ENCODE data around the gene ZNF785. TPM values are rescaled to one million over a fixed set of nuclear protein-coding genes. Genes with fewer than 3 reads are reported as not detected.
A peak's percentile ranks its signal among the peaks of the same experiment; 100 is the strongest.

The ZNF785 gene
- total RNA-seq, 2 experiments from 2014 or later = 12.9 to 13.3 TPM

DNA sequence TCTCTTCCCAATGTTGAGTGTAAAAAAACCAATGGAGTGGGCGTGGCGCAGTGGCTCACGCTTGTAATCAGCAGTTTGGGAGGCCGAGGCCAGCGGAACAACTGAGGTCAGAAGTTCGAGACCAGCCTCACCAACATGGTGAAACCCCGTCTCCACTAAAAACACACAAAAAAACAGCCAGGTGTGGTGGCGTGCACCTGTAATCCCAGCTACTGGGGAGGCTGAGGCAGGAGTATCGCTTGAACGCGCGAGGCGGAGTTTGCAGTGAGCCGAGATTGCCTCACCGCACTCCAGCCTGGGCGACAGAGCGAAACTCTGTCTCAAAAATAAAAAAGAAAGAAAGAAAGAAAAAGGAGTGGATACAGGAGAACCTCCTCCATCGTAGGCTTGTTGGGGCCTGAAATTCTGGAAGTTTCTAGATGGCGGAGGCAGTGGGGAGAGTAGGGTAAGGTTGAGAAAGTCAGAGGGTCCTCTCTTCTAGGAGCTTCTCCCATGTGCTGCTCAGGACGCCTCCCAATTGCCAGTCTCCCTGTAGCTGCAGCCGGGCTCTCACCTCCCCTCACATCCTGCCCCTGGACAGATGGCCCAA is 26.6 kb downstream of the ZNF785 start:
- Mint-ChIP-seq H3K4me1 (peaks cover 44% of the 10 kb centered on the region), H3K27ac (peak overlapping the region; percentile 90), H3K27me3 (no peaks in the 10 kb centered on the region), H3K4me3 (peak overlapping the region; percentile 86), H3K9me3 (no peaks in the 10 kb centered on the region), H3K36me3 (ENCODE audit: low read depth) (peaks cover 23% of the 10 kb centered on the region)
- ChIA-PET POLR2A (interaction anchor here (0.7 to 6.5 kb wide), 22 partner anchors 9 to 1696 kb away, joined by 3 to 189 read pairs (median 4); partner anchors contain the start of genes DCTPP1, PRR14, SEPTIN1 and ZNF688), CTCF (interaction anchor here (0.8 to 4.0 kb wide), 14 partner anchors 9 to 224 kb away, joined by 3 to 90 read pairs (median 6); partner anchors contain the start of genes DCTPP1, ZNF688, ZNF747 and ZNF785)
- DNase-seq = no peak

DNA sequence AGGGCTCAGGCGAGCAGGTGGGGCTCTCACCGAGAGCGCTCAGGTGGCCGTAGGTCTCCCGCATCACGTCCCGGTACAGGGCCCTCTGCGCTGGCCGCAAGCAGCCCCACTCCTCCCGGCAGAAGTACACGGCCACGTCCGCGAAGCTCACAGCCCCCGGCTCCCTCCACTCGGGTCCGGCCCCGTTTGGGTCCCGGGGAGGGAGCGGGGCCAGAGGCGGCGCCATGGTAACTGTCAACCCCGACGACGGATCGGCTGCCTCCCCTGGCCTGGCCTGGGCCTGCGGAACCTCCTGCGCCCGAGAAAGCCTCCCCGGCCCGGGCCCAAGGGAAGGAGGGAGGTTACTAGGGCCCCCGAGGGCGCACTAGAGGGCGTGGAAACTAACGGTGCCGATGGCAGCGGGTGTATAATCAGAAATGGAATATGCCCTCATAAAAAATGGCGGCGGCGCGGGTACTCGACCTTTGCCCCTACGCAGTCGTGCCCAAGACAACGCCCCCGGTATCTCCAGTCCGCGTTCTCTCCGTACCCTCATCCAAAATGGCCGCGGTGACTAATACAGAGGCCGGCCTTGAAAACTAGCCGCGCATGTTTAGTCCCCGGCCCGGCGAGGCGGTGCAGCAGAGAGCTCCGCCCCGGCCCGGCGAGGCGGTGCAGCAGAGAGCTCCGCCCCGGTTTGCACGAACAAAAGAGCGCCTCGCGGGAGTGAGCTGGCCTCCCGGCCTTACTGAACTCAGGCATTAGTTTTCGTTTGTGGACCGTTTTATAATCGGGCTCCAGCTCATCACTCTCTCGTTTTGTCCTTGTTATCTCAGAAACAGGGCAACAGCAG is 27.3 kb downstream of the ZNF785 start, which contains the start of gene ZNF764:
Gene ZNF764, minus strand, starts transcription at position 418 of the 832 bp plus-strand sequence. Its CDS starts 192 bp downstream, at position 226.
- peaks cover 30% of the 10 kb centered on the region for H3K36me3 Mint-ChIP-seq (ENCODE audit: low read depth)
- H3K27me3 Mint-ChIP-seq = no peaks in the 10 kb centered on the region
- POLR2A ChIA-PET = interaction anchor here (0.7 to 6.5 kb wide), 35 partner anchors 8 to 1696 kb away, joined by 3 to 189 read pairs (median 3); partner anchors contain the start of genes DCTPP1, PRR14, SEPTIN1 and ZNF688
- peak within 1 kb of the TSS; percentile 90 for H3K27ac Mint-ChIP-seq
- peak within 1 kb of the TSS; percentile 86 for H3K4me3 Mint-ChIP-seq
- CTCF ChIA-PET = interaction anchor here (0.7 to 4.0 kb wide), 18 partner anchors 7 to 223 kb away, joined by 3 to 90 read pairs (median 6); partner anchors contain the start of genes DCTPP1, ZNF688, ZNF747 and ZNF785
- peaks cover 51% of the 10 kb centered on the region for H3K4me1 Mint-ChIP-seq
- peak; percentile 99 for DNase-seq
- no peaks in the 10 kb centered on the region for H3K9me3 Mint-ChIP-seq

DNA sequence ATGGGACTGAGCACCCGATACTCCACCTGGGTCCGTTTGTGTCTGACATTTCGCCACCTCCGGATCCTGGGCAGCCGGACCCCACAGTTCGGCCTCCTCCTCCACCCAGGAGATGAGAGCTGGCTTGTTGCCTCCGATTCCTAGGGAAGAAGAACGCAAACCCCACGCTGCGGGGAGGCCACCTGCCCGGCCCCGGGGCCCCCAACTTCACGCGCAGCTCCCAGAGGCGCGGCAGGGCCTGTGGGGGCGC is 27.9 kb downstream of the ZNF785 start:
- H3K4me1 Mint-ChIP-seq = peaks cover 56% of the 10 kb centered on the region
- CTCF ChIA-PET = interaction anchor here (0.7 to 4.0 kb wide), 15 partner anchors 8 to 139 kb away, joined by 3 to 90 read pairs (median 7); partner anchors contain the start of genes DCTPP1, PRR14, ZNF688 and ZNF747
- DNase-seq = no peak
- H3K9me3 Mint-ChIP-seq = no peaks in the 10 kb centered on the region
- POLR2A ChIA-PET = interaction anchor here (0.7 to 6.5 kb wide), 28 partner anchors 8 to 750 kb away, joined by 3 to 189 read pairs (median 4); partner anchors contain the start of genes DCTPP1, PRR14, ZNF688 and ZNF747
- peak overlapping the region; percentile 86 for H3K4me3 Mint-ChIP-seq
- H3K36me3 Mint-ChIP-seq (ENCODE audit: low read depth) = peaks cover 35% of the 10 kb centered on the region
- H3K27me3 Mint-ChIP-seq = no peaks in the 10 kb centered on the region
- H3K27ac Mint-ChIP-seq = peak overlapping the region; percentile 90

DNA sequence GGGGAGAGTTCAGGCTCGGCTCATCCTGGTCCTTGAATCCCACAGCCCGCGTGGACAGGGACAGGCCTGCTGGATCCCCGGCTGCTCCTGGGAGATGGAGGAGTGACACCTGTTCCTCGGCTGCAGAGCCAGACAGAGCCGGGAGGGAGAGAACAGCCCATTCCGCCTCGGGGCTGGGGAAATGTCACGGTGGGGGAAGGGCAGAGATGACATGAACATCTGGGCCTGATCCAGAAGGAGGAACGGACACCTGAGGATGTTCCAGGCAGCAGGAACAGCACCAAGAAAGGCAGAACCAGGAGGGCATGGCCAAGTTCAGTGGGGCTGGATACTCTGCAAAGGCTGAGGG is 29.4 kb downstream of the ZNF785 start:
- H3K27me3 Mint-ChIP-seq = no peaks in the 10 kb centered on the region
- POLR2A ChIA-PET = interaction anchor here (2.5 to 4.2 kb wide), 3 partner anchors 10 to 29 kb away, joined by 7 to 189 read pairs (median 41); partner anchors contain the start of genes ZNF747 and ZNF785
- peaks cover 38% of the 10 kb centered on the region for H3K36me3 Mint-ChIP-seq (ENCODE audit: low read depth)
- no peaks in the 10 kb centered on the region for H3K9me3 Mint-ChIP-seq
- H3K27ac Mint-ChIP-seq = peak overlapping the region; percentile 40
- H3K4me3 Mint-ChIP-seq = peak overlapping the region; percentile 59
- DNase-seq = no peak
- CTCF ChIA-PET = interaction anchor here (2.7 to 4.0 kb wide), 2 partner anchors 21 to 27 kb away, joined by 18 to 90 read pairs; partner anchors contain the start of gene ZNF747
- peaks cover 64% of the 10 kb centered on the region for H3K4me1 Mint-ChIP-seq

DNA sequence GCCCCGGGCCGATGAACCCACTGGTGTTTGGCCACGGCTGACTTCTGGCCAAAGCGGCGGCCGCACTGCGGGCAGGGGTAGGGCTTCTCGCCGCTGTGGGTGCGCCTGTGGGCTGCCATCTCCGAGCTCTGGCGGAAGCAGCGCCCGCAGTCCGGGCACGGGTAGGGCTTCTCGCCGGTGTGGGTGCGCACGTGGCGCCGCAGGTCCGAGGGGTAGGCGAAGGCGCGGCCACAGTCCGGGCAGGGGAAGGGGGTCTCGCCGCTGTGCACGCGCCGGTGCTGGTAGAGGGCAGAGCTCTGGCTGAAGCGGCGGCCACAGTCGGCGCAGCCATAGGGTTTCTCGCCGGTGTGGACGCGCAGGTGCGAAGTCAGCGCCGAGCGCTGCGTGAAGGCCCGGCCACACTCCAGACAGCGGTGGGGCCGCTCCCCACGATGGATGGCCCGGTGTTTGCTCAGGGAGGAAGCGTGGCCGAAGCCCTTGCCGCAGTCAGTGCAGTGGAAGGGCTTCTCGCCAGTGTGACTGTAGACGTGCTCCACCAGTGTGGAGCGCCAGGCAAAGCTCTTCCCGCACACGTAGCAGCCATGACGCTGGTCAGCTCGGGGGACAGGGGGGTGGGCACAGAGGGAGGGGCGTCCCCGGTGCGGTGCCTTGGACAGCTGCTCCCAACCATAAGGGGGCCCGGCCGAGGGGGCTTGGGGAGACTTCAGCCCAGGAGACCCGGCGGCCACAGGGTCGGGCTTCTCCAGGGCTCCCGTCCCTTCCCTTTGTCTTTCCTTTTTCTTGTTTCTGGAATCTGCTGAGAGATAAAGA is 30.0 kb downstream of the ZNF785 start:
- ChIA-PET POLR2A (interaction anchor here (1.5 to 2.5 kb wide), 3 partner anchors 10 to 20 kb away, joined by 5 to 22 read pairs (median 7); partner anchors contain the start of genes ZNF688 and ZNF747), CTCF (interaction anchor here (1.2 to 4.0 kb wide), 2 partner anchors 20 to 21 kb away, joined by 6 to 90 read pairs; partner anchors contain the start of gene ZNF747)

DNA sequence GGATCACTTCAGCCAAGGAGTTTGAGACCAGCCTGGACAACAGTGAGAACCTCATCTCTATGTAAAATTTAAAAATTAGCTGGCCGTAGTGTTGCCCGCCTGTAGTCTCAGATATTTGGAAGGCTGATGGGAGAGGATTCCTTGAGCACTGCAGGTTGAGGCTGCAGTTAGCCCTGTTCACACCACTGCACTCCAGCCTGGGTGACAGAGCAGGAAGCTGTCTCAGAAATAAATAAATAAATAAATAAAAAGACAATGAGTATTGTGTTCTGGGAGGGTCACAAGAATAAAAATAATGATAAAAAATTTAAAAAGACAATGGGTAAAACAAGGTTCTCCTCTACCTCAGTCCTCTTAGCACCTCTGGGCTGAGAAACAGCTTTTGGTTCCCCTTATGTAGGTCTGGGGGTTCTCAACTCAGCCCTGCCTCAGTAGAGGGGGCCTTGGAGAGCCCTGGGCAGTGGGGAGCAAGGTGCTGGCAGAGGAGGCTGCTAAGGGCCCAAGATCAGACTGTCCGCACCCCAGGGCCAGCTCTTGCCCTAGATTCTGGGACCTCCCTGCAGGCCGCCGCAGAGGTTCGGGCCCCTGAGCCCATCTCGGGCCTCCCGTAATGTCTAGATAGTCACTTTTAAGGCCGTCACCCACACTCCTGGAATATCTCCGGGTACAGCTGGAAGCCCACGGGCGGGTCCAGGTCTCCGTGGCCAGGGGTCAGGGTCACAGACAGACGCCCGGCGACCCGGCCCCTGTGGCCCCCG is 30.8 kb downstream of the ZNF785 start:
- CTCF ChIA-PET = interaction anchor here (1.2 kb wide), 1 partner anchor 20 kb away, joined by 6 read pairs; the partner anchor contains the start of gene ZNF747

More for the DNA sequence above, 30.0 kb downstream of the ZNF785 start:
- Mint-ChIP-seq H3K27me3 (no peaks in the 10 kb centered on the region), H3K4me1 (peaks cover 65% of the 10 kb centered on the region), H3K4me3 (peak overlapping the region; percentile 59), H3K9me3 (no peaks in the 10 kb centered on the region), H3K27ac (peak overlapping the region; percentile 40), H3K36me3 (ENCODE audit: low read depth) (peaks cover 38% of the 10 kb centered on the region)
- no peak for DNase-seq

DNA sequence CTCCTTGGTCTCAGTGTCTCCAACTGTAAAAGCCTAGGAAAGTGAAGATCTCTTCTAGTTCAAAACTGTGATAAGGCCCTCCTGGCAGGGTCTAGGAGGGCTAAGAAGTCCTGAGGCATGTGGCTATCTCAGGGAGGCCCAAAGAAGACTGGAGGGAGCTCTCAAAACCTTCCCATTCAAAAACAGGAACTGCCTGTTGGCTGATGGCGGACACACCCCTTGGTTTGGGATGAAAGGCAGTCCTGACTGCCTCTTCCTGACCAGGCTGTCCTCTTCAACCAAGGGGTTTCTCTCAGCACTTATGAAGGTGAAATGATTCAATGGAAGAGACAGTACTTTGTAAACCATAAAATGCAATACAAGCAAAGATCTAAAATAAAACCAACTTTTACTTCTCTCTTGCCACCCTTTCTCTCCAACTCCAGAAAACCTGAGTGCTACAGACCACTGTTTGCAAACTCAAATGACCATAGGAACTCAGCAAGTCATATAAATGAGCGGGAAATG is 32.1 kb downstream of the ZNF785 start:
- Mint-ChIP-seq H3K9me3 (no peaks in the 10 kb centered on the region), H3K27ac (peak overlapping the region; percentile 98), H3K36me3 (ENCODE audit: low read depth) (peaks cover 38% of the 10 kb centered on the region), H3K4me1 (peaks cover 60% of the 10 kb centered on the region), H3K4me3 (no peak overlapping the region), H3K27me3 (no peaks in the 10 kb centered on the region)
- DNase-seq = no peak
- CTCF ChIA-PET = interaction anchor here (3.4 kb wide), 1 partner anchor 18 kb away, joined by 28 read pairs; the partner anchor contains the start of gene ZNF747
- POLR2A ChIA-PET = interaction anchor here (1.9 to 4.9 kb wide), 3 partner anchors 8 to 19 kb away, joined by 5 to 96 read pairs (median 22); partner anchors contain the start of gene ZNF747

More for the DNA sequence above, 30.8 kb downstream of the ZNF785 start:
- Mint-ChIP-seq H3K9me3 (no peaks in the 10 kb centered on the region), H3K27ac (no peak overlapping the region), H3K4me1 (peaks cover 65% of the 10 kb centered on the region), H3K36me3 (ENCODE audit: low read depth) (peaks cover 38% of the 10 kb centered on the region), H3K4me3 (no peak overlapping the region), H3K27me3 (no peaks in the 10 kb centered on the region)
- POLR2A ChIA-PET = interaction anchor here (0.8 to 2.5 kb wide), 5 partner anchors 16 to 30 kb away, joined by 3 to 22 read pairs (median 3); partner anchors contain the start of genes ZNF688 and ZNF747
- DNase-seq = no peak

DNA sequence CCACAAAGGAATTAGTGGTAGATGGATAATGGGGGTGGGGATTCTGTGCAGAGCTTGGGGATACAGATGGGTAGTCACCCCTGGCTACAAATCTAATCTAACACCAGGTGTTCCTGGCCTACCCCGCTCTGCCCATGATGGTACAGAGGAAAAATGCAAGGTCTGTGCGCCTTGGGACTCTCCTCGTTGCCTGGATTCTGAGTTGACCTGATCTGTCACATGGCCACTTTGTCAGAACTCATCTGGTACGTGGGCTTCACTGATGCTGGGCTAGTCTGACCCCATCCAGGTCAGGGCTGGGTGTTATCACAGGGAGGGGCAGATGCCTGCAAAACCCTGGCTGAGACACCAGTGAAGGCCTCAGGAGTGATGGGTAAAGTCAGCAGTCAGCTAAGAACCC is 32.5 kb downstream of the ZNF785 start:
- Mint-ChIP-seq H3K9me3 (no peaks in the 10 kb centered on the region), H3K36me3 (ENCODE audit: low read depth) (peaks cover 38% of the 10 kb centered on the region), H3K4me3 (no peak overlapping the region), H3K27ac (peak overlapping the region; percentile 98), H3K27me3 (no peaks in the 10 kb centered on the region), H3K4me1 (peaks cover 59% of the 10 kb centered on the region)
- ChIA-PET CTCF (interaction anchor here (3.4 kb wide), 1 partner anchor 17 kb away, joined by 28 read pairs; the partner anchor contains the start of gene ZNF747), POLR2A (interaction anchor here (0.6 to 4.9 kb wide), 4 partner anchors 8 to 1647 kb away, joined by 3 to 96 read pairs (median 4); partner anchors contain the start of gene ZNF747)
- no peak for DNase-seq

DNA sequence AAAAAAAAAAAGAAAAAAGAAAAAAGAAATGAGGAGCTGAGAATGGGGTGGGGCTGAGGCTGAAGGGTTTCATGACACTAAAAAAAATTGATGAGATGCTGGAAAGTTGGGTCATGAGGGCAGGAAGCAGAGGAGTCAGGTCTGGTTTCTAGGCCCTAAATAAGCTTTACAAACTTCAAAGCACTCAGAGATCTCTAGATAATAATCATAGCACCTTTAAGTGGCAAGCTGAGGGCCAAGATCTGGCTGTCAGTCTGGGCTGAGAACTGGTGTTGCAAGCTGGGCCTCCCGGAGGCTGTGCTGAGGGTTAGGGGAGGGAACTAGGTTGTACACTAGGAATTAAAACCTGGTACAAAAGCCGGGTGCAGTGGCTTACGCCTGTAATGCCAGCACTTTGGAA is 33.7 kb downstream of the ZNF785 start:
- peak; percentile 78 for DNase-seq
- Mint-ChIP-seq H3K36me3 (ENCODE audit: low read depth) (peaks cover 33% of the 10 kb centered on the region), H3K9me3 (no peaks in the 10 kb centered on the region), H3K4me1 (peaks cover 57% of the 10 kb centered on the region), H3K27ac (peak overlapping the region; percentile 98), H3K4me3 (peak overlapping the region; percentile 58), H3K27me3 (no peaks in the 10 kb centered on the region)
- POLR2A ChIA-PET = interaction anchor here (0.6 to 4.9 kb wide), 16 partner anchors 9 to 81 kb away, joined by 3 to 96 read pairs (median 4); partner anchors contain the start of genes ZNF688, ZNF747 and ZNF785
- CTCF ChIA-PET = interaction anchor here (0.7 to 3.4 kb wide), 11 partner anchors 16 to 291 kb away, joined by 3 to 28 read pairs (median 3); partner anchors contain the start of genes DCTPP1, ITGAL and ZNF747

DNA sequence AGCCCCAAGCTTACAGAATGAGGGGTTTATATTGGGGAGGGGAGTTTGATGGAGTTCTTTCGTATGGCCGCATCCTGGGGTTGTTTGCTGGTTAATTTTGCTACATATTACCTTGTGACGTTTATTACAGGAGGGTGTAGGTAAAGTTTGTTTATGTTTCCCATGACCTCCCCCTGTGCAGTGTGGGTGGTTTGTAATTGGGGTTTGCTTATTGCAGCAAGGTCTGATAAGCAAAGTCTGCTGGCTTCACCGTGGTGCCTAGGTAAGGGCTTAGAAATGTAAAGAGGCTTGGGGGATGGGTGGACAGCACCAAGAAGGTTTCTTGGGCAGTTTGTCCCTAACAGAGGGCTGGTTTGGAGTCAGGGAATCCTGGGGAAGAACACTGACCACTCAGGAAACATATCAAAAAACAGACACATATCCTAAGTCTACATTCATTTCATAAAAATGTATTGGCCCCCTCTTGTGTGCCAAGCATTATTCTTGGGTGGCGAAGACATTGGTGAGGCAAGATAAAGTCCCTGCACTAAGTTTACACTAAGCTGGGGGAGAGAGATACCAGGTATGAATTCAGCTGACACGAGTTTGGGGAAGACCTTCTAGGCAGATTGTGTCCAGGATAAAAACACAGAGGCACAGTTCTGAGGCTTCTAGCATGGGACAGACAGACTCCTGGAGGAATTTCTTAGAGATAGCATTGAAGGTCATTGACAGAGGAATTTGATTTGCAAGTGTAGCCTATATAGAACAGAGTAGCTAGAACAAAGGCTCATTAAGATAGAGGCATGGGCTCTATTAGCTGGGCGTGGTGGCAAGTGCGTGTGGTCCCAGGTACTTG is 36.9 kb downstream of the ZNF785 start:
- H3K36me3 Mint-ChIP-seq (ENCODE audit: low read depth) = peaks cover 12% of the 10 kb centered on the region

More for the DNA sequence above, 36.9 kb downstream of the ZNF785 start:
- ChIA-PET POLR2A (interaction anchor here (1.1 to 4.9 kb wide), 2 partner anchors 9 to 14 kb away, joined by 3 to 96 read pairs; partner anchors contain the start of gene ZNF747), CTCF (interaction anchor here (1.6 to 2.0 kb wide), 2 partner anchors 13 to 89 kb away, joined by 3 to 9 read pairs; no protein-coding TSS in a partner anchor)
- DNase-seq = no peak
- Mint-ChIP-seq H3K27me3 (no peaks in the 10 kb centered on the region), H3K9me3 (no peaks in the 10 kb centered on the region), H3K4me3 (no peak overlapping the region), H3K27ac (no peak overlapping the region), H3K4me1 (peaks cover 36% of the 10 kb centered on the region)
